SK-N-SH (cell line): ENCODE measurements around the gene XPR1. TPM values are rescaled to one million over a fixed set of nuclear protein-coding genes. Genes with fewer than 3 reads are reported as not detected.

ENCODE experiments used
- CTCF ChIA-PET: fragments of 300-600, 350-600 bp; formaldehyde crosslinking; extraction: SDS; loops from one replicate; lab custom pipeline; 2021; lab: Yijun Ruan, JAX
- POLR2A ChIA-PET: fragments of 350-600 bp; sonication (Branson Sonifier 250); formaldehyde crosslinking; extraction: SDS; loops from one replicate; lab custom pipeline; 2020; ENCODE audit warnings: antibody characterized with exemption, inconsistent platforms; lab: Yijun Ruan, JAX
- DNase-seq: peaks from one replicate; pipeline ENCODE4 v3.0.0; 2012
- H2AFZ ChIP-seq: fragments of 200-600 bp; sonication (generic); 2 replicates; pipeline ENCODE4 v1.8.1; 2016; ENCODE audit warnings: antibody characterized with exemption, mild to moderate bottlenecking, low read depth
- H3F3A ChIP-seq: fragments of 200-600 bp; sonication (generic); replicated peaks from 2 replicates; pipeline ENCODE3; 2016; ENCODE audit warnings: antibody characterized with exemption, mild to moderate bottlenecking; ENCODE audit not compliant: insufficient read depth
- H3K27ac ChIP-seq, 2 experiments: fragments of 200-500 bp in 1 of 2; fragments of 200-600 bp in 1 of 2; sonication (Bioruptor generic) in 1 of 2; sonication (generic), shearing (Covaris generic) in 1 of 2; 2 replicates each; pipeline versions ENCODE4 v1.5.1 to v1.6.1; 2014 to 2016; ENCODE audit warnings: low read depth in 2 of 2, inconsistent platforms in 1 of 2, low read length in 1 of 2, mild to moderate bottlenecking in 1 of 2, mixed read lengths in 1 of 2
- H3K27me3 ChIP-seq: fragments of 200-600 bp; sonication (generic), shearing (Covaris generic); 2 replicates; pipeline ENCODE4 v1.6.1; 2016; ENCODE audit warnings: mixed run types; ENCODE audit not compliant: insufficient read depth
- H3K36me3 ChIP-seq, 2 experiments: fragments of 200-500 bp in 1 of 2; fragments of 200-600 bp in 1 of 2; sonication (Bioruptor generic) in 1 of 2; sonication (generic) in 1 of 2; replicated peaks in 1 of 2; 2 replicates each; pipeline versions ENCODE3 to v1.5.1; 2014 to 2016; ENCODE audit warnings: low read length in 1 of 2, mild to moderate bottlenecking in 1 of 2; ENCODE audit not compliant: insufficient read depth in 2 of 2, control insufficient read depth in 1 of 2
- H3K4me1 ChIP-seq, 2 experiments: fragments of 200-500 bp in 1 of 2; fragments of 200-600 bp in 1 of 2; sonication (Bioruptor generic) in 1 of 2; sonication (generic), shearing (Covaris generic) in 1 of 2; 2 replicates each; pipeline versions ENCODE4 v1.5.1 to v1.6.1; 2014 to 2016; ENCODE audit warnings: low read depth in 1 of 2, low read length in 1 of 2, mixed run types in 1 of 2; ENCODE audit not compliant: insufficient read depth in 2 of 2, control insufficient read depth in 1 of 2
- H3K4me2 ChIP-seq: fragments of 200-600 bp; sonication (generic), shearing (Covaris generic); 2 replicates; pipeline ENCODE4 v1.6.1; 2017; ENCODE audit warnings: mixed run types
- H3K4me3 ChIP-seq, 2 experiments: fragments of 200-500 bp in 1 of 2; fragments of 200-600 bp in 1 of 2; sonication (Bioruptor generic) in 1 of 2; sonication (generic), shearing (Covaris generic) in 1 of 2; 2 replicates each; pipeline versions ENCODE4 v1.5.1 to v1.8.1; 2014 to 2016; ENCODE audit warnings: low read depth in 2 of 2, inconsistent platforms in 1 of 2, low read length in 1 of 2, mild to moderate bottlenecking in 1 of 2, mixed read lengths in 1 of 2, moderate library complexity in 1 of 2
- H3K79me2 ChIP-seq: fragments of 200-600 bp; sonication (generic); 2 replicates; pipeline ENCODE4 v1.8.1; 2017; ENCODE audit warnings: mild to moderate bottlenecking; ENCODE audit not compliant: insufficient read depth
- H3K9ac ChIP-seq: fragments of 200-600 bp; sonication (generic); 2 replicates; pipeline ENCODE4 v1.6.1; 2017; ENCODE audit warnings: mixed run types
- H3K9me2 ChIP-seq: fragments of 200-600 bp; sonication (generic); 2 replicates; pipeline ENCODE4 v1.6.1; 2017; ENCODE audit warnings: mixed run types
- H3K9me3 ChIP-seq: fragments of 200-600 bp; sonication (generic); 2 replicates; pipeline ENCODE4 v1.6.1; 2017; ENCODE audit warnings: mixed run types, mild to moderate bottlenecking, moderate library complexity
- H4K20me1 ChIP-seq: fragments of 200-600 bp; sonication (generic); 2 replicates; pipeline ENCODE4 v1.6.1; 2017; ENCODE audit warnings: mild to moderate bottlenecking, mixed run types; ENCODE audit not compliant: insufficient read depth
- CHD2 ChIP-seq: fragments of 150-350 bp; IDR thresholded peaks from 2 replicates; pipeline ENCODE4 v1.6.1; 2018; ENCODE audit warnings: low read length; ENCODE audit not compliant: partially characterized antibody
- EZH2phosphoT487 ChIP-seq: fragments of 200-600 bp; sonication (generic); IDR thresholded peaks from 2 replicates; pipeline ENCODE4 v1.6.1; 2017; ENCODE audit warnings: low read depth, mixed run types, mild to moderate bottlenecking, antibody characterized with exemption, moderate library complexity, borderline replicate concordance
- FOSL2 ChIP-seq: IDR thresholded peaks from 2 replicates; pipeline ENCODE4 v1.4.0; 2012; ENCODE audit warnings: low read depth, mild to moderate bottlenecking, moderate library complexity, borderline replicate concordance
- FOXJ3 ChIP-seq: sonication (generic); formaldehyde crosslinking; IDR thresholded peaks from 2 replicates; pipeline ENCODE4 v1.5.1; 2020; ENCODE audit warnings: mild to moderate bottlenecking, missing genetic modification reagents
- FOXM1 ChIP-seq: IDR thresholded peaks from 2 replicates; pipeline ENCODE4 v1.4.0; 2012; ENCODE audit warnings: low read depth, mild to moderate bottlenecking
- GABPA ChIP-seq: IDR thresholded peaks from 2 replicates; pipeline ENCODE4 v1.4.0; 2012; ENCODE audit warnings: low read depth, mild to moderate bottlenecking
- JUND ChIP-seq: IDR thresholded peaks from 2 replicates; pipeline ENCODE4 v1.4.0; 2012
- MXI1 ChIP-seq: IDR thresholded peaks from 2 replicates; pipeline ENCODE4 v1.6.1; 2012; ENCODE audit warnings: mild to moderate bottlenecking, low read depth, low read length, improper control_type of control experiment
- RAD21 ChIP-seq: IDR thresholded peaks from 2 replicates; pipeline ENCODE4 v1.6.1; 2012; ENCODE audit warnings: mild to moderate bottlenecking, low read length
- SIN3A ChIP-seq: IDR thresholded peaks from 2 replicates; pipeline ENCODE4 v1.6.1; 2012; ENCODE audit warnings: low read depth, mild to moderate bottlenecking, low read length, moderate library complexity, borderline replicate concordance
- SMC3 ChIP-seq: IDR thresholded peaks from 2 replicates; pipeline ENCODE4 v1.6.1; 2012; ENCODE audit warnings: low read depth, low read length, improper control_type of control experiment
- TCF12 ChIP-seq: IDR thresholded peaks from 2 replicates; pipeline ENCODE4 v1.4.0; 2012
- TEAD4 ChIP-seq: IDR thresholded peaks from 2 replicates; pipeline ENCODE4 v1.4.0; 2012; ENCODE audit warnings: mild to moderate bottlenecking, borderline replicate concordance; ENCODE audit not compliant: insufficient read depth
- YY1 ChIP-seq: IDR thresholded peaks from 2 replicates; pipeline ENCODE4 v1.4.0; 2012; ENCODE audit warnings: low read depth, mild to moderate bottlenecking
- WGBS: methylation state at CpG from one replicate; pipeline ENCODE4 v1.1.6; 2017; ENCODE audit warnings: low lambda C conversion rate; 5-methylcytosine and 5-hydroxymethylcytosine counted together
- polyA plus RNA-seq, 3 experiments: library from polyadenylated mRNA; depleted of rRNA; stranded (reverse); fragments of >200 nt; gene quantifications; 2 replicates each; pipeline ENCODE4 v1.2.3, GENCODE V29; 2012
- TF ChIP-seq, protein P1 (sequence below): fragments of 150-350 bp; IDR thresholded peaks from 2 replicates; pipeline ENCODE4 v1.6.1; 2016; ENCODE audit warnings: mild to moderate bottlenecking, low read depth, low read length
- TF ChIP-seq, protein P2 (sequence below): IDR thresholded peaks from 2 replicates; pipeline ENCODE4 v1.4.0; 2012; ENCODE audit warnings: low read depth, borderline replicate concordance
- TF ChIP-seq, protein P3 (sequence below): IDR thresholded peaks from 2 replicates; pipeline ENCODE4 v1.6.1; 2012; ENCODE audit warnings: mild to moderate bottlenecking, low read depth, low read length, moderate library complexity
- TF ChIP-seq, protein P4 (sequence below): IDR thresholded peaks from 2 replicates; pipeline ENCODE4 v1.4.0; 2012; ENCODE audit warnings: low read depth, borderline replicate concordance

The XPR1 gene
- polyA plus RNA-seq, 1 of the 3 experiments (the other 2 are of a cell fraction), result 7.9 TPM

DNA sequence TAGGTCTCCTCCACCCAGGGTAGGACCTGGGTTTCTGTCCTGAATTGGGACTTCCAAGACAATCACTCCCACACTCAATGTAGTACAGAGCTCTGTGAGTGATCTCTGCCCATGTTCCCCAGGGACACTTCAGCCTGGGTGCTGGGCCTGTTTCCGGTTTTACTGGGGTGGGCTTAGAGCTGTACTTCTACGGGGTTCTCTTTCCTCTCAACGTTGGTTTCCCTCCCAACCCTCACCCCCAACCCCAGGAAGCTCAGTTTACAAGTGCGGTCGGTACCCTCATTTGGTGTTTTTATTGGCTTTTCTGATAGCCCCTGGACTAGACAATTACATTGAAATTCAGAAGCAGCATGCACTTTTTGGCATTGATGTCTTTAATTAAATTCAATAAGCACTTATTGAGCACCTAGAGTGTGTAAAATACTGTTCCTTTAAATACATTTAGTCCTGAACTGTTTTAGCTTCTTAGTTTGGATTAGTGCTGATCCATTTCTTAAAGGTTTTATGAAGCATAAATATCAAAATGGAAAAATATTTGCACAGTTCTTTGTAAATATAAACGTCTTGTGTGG, 542 bp upstream of the XPR1 start:
- Histone ChIP-seq H3K27me3 (no peaks in the 10 kb centered on the region), H3K4me3 (no peak overlapping the region; a peak in 2 of 4 replicates), H4K20me1 (peaks cover 19% of the 10 kb centered on the region), H3K79me2 (peaks cover 39% of the 10 kb centered on the region), H3K9me3 (no peaks in the 10 kb centered on the region), H3K27ac (peak overlapping the region; percentile 36 to 82; a peak in 3 of 4 replicates), H3K9ac (no peak overlapping the region), H2AFZ (peak overlapping the region; percentile 83), H3F3A (peaks cover 3% of the 10 kb centered on the region), H3K9me2 (no peaks in the 10 kb centered on the region), H3K4me2 (peak overlapping the region; percentile 14; the same call in 1 of the 2 replicates), H3K36me3 (no peaks in the 10 kb centered on the region), H3K4me1 (peaks cover 20 to 22% of the 10 kb centered on the region in 2 experiments; a peak in 3 of 4 replicates)
- ChIA-PET CTCF (interaction anchor here (0.9 to 3.9 kb wide), 10 partner anchors 11 to 232 kb away, joined by 3 to 27 read pairs (median 5); no protein-coding TSS in a partner anchor), POLR2A (interaction anchor here (0.5 to 1.2 kb wide), 3 partner anchors 94 to 134 kb away, joined by 3 to 4 read pairs (median 3); no protein-coding TSS in a partner anchor)
- 47% methylated on average over 6 of the region's 6 CpGs for WGBS
- TF ChIP-seq, protein P1, sequence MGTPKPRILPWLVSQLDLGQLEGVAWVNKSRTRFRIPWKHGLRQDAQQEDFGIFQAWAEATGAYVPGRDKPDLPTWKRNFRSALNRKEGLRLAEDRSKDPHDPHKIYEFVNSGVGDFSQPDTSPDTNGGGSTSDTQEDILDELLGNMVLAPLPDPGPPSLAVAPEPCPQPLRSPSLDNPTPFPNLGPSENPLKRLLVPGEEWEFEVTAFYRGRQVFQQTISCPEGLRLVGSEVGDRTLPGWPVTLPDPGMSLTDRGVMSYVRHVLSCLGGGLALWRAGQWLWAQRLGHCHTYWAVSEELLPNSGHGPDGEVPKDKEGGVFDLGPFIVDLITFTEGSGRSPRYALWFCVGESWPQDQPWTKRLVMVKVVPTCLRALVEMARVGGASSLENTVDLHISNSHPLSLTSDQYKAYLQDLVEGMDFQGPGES, result no peak
- TF ChIP-seq RAD21 (no peak), SIN3A (no peak), EZH2phosphoT487 (no peak), YY1 (no peak), GABPA (no peak), FOXJ3 (no peak), MXI1 (no peak)
- TF ChIP-seq, protein P2, sequence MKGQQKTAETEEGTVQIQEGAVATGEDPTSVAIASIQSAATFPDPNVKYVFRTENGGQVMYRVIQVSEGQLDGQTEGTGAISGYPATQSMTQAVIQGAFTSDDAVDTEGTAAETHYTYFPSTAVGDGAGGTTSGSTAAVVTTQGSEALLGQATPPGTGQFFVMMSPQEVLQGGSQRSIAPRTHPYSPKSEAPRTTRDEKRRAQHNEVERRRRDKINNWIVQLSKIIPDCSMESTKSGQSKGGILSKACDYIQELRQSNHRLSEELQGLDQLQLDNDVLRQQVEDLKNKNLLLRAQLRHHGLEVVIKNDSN, result no peak
- DNase-seq, result no peak

DNA sequence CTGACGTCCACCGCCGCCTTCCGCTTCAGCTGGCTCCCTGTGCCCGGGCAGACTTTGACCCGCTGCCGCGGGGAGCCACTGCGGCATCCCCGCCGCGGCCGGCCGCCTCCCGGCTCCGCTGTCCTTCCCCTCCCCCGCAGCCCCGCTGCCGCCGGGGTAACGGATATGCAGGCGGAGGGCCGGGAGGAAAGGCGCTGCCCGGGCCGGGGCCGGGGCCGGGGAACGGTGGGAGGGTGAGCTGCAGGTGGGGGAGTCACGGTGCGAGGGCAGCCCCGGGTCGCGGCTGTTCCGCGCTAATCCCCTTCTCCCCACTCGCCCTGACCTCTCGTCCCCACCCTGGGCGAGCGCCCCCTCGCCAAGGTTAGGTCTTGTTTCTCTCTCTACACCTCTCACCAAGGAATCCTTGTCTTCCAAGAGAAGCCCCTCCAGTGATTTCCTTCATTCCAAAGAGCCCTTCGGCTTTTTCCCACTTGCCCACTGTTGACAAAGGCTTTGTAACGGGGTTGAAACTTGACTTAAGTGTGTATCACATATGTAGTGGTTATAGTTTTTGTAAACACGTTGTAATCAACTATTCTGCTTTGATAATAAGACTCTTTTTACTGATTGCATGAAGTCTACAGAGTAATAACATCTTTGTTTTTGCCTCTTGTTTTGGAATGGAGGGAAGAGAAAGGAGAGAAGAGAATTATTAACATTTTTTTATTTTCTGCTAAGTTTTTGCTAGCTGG, 669 bp downstream of the XPR1 start:
- POLR2A ChIA-PET, result interaction anchor here (1.2 kb wide), 1 partner anchor 131 kb away, joined by 4 read pairs; no protein-coding TSS in a partner anchor
- WGBS, result under 1% methylated on average over 13 of the region's 44 CpGs
- CTCF ChIA-PET, result interaction anchor here (0.8 to 3.9 kb wide), 14 partner anchors 10 to 230 kb away, joined by 3 to 27 read pairs (median 4); no protein-coding TSS in a partner anchor
- no peaks in the 10 kb centered on the region for H3K9me3 ChIP-seq
- H3K79me2 ChIP-seq, result peaks cover 49% of the 10 kb centered on the region
- peaks cover 3% of the 10 kb centered on the region for H3F3A ChIP-seq
- H3K4me3 ChIP-seq, result peak overlapping the region; percentile 72 to 99
- peaks cover 20 to 22% of the 10 kb centered on the region in 2 experiments; a peak in 3 of 4 replicates for H3K4me1 ChIP-seq
- peak overlapping the region; percentile 85 for H2AFZ ChIP-seq
- H3K36me3 ChIP-seq, result no peaks in the 10 kb centered on the region
- H3K27me3 ChIP-seq, result no peaks in the 10 kb centered on the region
- H3K9me2 ChIP-seq, result no peaks in the 10 kb centered on the region
- H3K27ac ChIP-seq, result peak overlapping the region; percentile 85 to 95
- peak; percentile 81 for DNase-seq
- peak overlapping the region; percentile 78 for H3K9ac ChIP-seq
- peak overlapping the region; percentile 80 for H3K4me2 ChIP-seq
- H4K20me1 ChIP-seq, result peaks cover 19% of the 10 kb centered on the region
- TF ChIP-seq EZH2phosphoT487 (no peak), FOSL2 (no peak), TCF12 (no peak), FOXM1 (peak; percentile 37; the same call in 1 of the 2 replicates), CHD2 (no peak), JUND (no peak), SMC3 (no peak), TEAD4 (no peak), YY1 (no peak)
- TF ChIP-seq, protein P3, sequence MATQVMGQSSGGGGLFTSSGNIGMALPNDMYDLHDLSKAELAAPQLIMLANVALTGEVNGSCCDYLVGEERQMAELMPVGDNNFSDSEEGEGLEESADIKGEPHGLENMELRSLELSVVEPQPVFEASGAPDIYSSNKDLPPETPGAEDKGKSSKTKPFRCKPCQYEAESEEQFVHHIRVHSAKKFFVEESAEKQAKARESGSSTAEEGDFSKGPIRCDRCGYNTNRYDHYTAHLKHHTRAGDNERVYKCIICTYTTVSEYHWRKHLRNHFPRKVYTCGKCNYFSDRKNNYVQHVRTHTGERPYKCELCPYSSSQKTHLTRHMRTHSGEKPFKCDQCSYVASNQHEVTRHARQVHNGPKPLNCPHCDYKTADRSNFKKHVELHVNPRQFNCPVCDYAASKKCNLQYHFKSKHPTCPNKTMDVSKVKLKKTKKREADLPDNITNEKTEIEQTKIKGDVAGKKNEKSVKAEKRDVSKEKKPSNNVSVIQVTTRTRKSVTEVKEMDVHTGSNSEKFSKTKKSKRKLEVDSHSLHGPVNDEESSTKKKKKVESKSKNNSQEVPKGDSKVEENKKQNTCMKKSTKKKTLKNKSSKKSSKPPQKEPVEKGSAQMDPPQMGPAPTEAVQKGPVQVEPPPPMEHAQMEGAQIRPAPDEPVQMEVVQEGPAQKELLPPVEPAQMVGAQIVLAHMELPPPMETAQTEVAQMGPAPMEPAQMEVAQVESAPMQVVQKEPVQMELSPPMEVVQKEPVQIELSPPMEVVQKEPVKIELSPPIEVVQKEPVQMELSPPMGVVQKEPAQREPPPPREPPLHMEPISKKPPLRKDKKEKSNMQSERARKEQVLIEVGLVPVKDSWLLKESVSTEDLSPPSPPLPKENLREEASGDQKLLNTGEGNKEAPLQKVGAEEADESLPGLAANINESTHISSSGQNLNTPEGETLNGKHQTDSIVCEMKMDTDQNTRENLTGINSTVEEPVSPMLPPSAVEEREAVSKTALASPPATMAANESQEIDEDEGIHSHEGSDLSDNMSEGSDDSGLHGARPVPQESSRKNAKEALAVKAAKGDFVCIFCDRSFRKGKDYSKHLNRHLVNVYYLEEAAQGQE, result peak; percentile 49; the same call in 1 of the 2 replicates
- TF ChIP-seq, protein P4, sequence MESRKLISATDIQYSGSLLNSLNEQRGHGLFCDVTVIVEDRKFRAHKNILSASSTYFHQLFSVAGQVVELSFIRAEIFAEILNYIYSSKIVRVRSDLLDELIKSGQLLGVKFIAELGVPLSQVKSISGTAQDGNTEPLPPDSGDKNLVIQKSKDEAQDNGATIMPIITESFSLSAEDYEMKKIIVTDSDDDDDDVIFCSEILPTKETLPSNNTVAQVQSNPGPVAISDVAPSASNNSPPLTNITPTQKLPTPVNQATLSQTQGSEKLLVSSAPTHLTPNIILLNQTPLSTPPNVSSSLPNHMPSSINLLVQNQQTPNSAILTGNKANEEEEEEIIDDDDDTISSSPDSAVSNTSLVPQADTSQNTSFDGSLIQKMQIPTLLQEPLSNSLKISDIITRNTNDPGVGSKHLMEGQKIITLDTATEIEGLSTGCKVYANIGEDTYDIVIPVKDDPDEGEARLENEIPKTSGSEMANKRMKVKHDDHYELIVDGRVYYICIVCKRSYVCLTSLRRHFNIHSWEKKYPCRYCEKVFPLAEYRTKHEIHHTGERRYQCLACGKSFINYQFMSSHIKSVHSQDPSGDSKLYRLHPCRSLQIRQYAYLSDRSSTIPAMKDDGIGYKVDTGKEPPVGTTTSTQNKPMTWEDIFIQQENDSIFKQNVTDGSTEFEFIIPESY, result no peak
